Muscle of arm (tissue), 12 donors: ENCODE data around the gene RNF182. TPM values are rescaled to one million over a fixed set of nuclear protein-coding genes. Genes with fewer than 3 reads are reported as not detected.
"Not testable (repeated sequence)": the region's sequence is repeated elsewhere in the genome, so short reads cannot be mapped to it uniquely, and the experiment has no call there.

ENCODE experiments used
- DNase-seq: peaks from one replicate; pipeline ENCODE4 v3.0.0-alpha.2; 2013
- polyA plus RNA-seq, 12 donors: library from polyadenylated mRNA; unstranded; fragments of 120-200 nt; gene quantifications; one replicate each; pipeline ENCODE4 v1.2.1, GENCODE V29; 2013; ENCODE audit not compliant: insufficient read length in 12 of 12

The RNF182 gene
- polyA plus RNA-seq, 12 donors, result 0.67 to 3.7 (median 1.5) TPM; not detected in 2

DNA sequence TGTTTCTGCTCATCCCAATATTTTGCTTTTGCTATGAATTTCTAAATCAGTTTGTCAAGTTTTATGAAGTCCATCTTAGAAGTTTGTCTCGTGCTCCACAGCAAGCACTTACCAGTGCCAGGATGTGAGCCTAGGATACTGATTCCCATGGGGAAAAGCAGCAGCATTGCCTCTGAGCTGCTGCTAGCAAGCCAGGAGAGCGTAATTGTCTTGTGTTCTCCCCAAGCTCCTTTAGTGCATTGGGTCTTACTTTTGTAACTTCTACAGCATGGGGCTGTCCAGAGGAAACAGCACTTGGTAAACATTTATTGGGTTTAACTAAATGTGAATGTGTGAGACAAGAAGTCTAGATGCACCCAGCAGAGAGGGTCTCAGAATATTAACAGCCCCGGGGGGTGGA, 76.1 kb downstream of the RNF182 start:
- DNase-seq, result no peak

DNA sequence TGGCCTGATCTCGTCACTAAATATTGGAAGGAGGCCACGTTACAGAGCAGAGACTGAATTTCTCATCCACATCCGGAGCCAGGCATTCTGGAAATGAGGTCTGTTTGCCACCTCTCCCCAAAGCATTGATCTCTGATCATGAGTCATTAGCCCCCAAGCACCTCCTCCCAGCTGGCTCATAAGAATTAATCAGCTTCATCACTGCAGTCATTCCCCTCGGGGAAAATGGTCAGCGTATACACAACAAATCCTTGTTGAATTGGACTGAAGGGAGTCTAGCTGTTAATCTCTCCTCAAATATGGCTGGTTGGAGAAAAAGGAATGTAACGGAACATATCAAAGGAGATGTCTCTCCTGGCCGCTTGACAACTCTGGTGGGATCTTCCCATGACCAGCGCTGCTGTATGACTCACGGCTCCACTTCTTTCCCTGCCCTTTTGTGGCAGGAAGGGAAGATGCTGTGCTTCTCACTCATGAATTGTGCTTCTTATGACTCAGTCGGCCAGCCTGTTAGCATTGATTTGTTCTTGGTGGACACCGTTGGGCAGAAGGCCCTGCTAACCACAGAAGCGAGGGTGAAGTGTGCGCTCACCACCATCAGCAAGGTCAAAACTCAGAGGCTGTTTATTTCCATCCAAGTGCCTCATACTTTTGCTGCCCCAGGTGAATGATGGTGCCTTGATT, 76.7 kb downstream of the RNF182 start:
- no peak for DNase-seq

DNA sequence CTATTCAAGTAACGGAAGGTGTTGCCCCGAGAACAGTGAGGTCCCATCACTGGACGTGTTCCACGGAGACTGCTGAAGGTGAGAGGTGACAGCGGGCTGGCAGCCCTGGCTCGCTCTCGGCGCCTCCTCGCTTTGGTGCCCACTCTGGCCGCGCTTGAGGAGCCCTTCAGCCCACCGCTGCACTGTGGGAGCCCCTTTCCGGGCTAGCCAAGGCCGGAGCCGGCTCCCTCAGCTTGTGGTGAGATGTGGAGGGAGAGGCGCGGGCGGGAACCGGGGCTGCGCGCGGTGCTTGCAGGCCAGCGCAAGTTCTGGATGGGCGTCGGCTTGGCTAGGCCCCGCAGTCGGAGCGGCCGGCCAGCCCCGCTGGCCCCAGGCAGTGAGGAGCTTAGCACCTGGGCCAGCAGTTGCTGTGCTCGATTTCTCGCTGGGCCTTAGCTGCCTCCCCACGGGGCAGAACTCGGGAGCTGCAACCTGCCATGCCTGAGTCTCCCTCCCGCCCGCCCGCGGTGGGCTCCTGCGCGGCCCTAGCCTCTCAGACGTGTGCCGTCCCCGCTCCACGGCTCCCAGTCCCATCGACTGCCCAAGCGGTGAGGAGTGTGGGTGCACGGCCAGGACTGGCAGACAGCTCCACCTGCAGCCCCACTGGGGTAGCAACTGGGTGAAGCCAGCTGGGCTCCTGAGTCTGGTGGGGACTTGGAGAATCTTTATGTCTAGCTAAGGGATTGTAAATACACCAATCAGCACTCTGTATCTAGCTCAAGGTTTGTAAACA, 77.6 kb downstream of the RNF182 start:
- DNase-seq, result no peak

DNA sequence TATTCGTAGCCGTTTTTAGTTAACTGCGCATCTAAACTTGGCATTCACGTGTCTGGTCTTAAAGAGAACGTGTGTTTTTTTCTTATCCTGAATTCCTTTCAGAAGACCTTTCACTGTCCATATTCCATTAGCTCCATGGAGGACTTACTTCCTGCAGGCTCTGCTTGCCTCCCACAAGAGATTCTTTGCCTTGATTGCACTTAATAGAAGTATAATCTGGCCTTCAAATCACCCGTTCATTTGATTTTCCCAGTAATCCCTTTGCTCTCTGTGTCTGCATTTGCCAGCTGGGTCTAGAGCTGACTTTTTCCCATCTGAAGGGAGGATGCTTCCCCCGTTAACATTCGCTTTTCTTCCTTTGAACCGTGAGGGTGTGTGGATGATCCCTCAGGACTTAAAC, 79.5 kb downstream of the RNF182 start:
- no peak for DNase-seq

DNA sequence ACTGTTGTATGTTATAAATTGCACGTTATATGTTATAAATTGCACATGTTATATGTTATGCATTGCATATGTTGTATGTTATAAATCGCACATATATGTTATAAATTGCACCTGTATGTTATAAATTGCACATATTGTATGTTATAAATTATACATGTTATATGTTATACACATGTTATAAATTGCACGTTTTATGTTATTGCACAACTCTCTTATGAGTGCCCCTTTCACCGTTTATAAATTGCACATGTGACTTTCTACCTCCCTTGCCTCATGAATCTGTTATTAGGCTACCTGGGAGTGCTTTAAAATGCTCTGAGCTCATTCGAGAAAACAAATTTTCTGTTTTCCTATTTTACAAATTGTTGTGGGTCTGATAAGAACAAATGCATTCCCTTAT, 84.1 kb downstream of the RNF182 start:
- DNase-seq, result no peak

DNA sequence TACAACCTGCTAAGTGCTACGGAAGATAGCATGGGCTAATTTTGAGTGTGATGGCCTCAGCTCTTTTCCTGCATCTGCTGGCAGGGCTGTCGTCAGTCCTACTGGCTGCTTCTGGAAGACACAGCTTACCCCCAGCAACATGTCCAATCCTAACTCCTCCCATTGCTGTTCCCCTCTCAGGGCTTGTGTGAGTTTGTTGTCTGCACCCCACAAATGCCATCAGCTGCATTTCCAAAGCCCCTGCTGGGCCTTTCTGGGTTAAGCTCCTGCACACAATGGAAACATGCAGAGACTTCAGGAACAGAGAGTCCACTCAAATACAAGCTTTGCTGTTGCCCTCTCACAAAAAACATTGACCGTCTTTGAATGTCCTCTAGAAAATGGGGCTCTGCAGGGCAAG, 84.7 kb downstream of the RNF182 start:
- DNase-seq, result no peak

DNA sequence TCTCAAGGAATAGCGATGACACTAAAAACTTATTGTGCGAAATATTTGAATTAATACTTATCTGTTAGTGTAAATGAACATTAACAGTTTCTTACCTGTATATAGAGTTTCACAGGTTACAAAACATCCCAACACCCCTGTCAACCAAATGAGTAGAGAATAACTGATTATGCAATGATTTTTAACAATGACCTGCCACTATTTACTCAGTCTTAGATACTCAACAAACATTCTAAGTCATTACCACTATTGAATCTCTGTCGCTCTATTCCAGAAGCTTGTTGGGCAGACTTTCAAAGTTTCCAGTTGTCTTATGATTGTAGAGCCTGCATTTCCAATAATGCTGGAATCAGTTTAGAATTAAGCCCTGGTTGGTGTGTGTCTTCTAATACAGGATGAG, 85.5 kb downstream of the RNF182 start:
- DNase-seq, result no peak

DNA sequence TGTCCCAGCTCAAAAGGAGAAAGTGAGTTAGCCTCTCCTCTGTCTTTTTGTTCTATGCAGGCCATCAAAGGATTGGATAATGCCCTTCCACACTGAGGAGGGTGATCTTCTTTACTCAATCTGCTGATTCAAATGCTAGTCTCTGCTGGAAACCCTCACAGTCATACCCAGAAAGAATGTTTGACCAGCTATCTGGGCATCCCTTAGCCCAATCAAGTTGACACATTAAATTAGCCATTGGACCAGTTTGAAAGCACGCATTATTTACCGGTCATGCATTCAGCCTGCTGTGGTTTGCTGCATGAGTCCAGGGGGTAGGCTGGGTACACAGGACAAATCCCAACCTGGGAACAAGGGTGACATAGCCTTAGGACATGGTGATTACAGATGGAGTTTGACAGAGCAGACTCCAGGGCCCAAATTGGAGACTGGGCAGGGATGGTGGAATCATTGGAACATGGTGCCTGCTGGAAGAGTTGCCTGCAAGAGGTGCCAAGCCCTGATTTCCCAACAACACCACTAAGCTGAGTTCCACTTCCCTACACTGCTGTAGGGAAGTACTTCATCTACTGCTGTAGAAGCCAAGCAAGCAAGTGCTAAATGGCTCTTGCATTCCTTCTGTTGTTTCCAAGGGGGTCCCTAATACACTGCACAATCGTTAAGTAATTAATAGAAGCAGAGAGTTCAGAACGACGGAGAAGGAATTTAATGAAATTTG, 87.7 kb downstream of the RNF182 start:
- no peak for DNase-seq

DNA sequence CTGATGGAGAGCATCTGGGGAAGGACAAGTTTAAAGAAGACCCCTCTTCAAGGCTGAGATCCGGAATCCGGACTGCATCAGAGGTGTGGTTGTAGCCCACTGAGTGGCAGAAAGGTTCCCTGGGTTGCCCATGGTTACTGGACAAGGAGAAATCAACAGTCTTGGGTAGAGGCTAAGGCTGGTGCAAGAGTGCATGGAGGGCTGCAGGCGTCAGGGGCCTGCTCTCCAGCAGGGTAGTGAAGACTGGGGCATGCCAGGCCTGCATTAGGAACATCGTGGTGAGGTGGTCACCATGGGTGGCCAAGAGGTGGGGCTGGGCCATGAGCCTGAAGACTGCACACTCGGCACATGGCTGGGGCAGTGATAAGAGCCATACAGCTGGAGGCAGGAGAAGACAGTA, 91.2 kb downstream of the RNF182 start:
- DNase-seq, result no peak

DNA sequence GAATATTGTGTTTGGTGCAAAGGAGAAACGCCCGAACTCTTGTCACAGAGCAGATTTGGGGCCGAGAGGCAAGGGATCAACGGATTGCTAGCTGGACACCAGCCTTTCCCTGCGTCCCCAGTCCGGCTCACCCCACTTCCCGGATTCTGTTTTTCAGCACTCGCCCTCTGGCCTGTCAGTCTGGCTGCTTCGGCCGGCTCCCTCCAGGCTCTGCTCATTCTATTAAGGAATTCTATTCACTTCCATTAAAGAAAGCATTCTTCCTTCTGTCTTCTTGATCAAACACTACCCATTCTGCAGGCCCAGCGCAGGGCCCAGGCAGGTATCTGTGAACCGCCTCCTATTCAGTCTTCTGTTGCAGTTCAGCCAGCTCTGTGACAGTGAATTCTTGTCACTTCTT, 91.7 kb downstream of the RNF182 start:
- DNase-seq, result no peak

DNA sequence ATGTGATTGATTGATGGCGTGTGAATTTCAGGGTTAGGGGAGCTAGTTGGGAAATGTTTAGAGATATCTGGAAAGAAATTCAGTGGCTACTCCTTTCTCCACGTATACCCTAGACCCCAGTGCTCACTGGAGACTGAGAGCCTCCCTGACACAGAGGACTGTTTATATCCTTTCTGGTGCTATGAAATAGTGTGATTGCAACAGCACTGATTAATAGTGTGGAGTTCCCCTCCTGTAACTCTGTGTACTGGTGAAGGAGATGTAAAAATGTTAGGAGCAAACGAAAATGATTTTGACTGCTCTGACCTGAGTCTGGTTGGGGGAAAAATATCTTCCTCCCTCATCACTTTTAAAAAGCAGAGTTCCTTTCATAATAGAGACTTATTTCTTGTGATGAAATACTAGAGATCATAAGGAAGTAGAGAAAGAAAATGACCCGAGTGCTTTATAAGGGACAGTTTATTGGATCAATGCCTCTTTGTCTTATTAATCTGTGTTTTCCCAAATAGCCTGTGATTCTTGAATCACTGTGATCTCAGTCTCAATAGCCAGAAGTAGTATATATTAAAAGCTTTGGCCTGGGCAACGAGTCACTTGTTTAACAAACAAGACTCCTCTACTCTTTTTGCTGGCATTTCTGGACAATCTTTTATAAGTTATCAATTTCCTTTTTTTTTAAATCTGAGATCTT, 92.3 kb downstream of the RNF182 start:
- no peak for DNase-seq

DNA sequence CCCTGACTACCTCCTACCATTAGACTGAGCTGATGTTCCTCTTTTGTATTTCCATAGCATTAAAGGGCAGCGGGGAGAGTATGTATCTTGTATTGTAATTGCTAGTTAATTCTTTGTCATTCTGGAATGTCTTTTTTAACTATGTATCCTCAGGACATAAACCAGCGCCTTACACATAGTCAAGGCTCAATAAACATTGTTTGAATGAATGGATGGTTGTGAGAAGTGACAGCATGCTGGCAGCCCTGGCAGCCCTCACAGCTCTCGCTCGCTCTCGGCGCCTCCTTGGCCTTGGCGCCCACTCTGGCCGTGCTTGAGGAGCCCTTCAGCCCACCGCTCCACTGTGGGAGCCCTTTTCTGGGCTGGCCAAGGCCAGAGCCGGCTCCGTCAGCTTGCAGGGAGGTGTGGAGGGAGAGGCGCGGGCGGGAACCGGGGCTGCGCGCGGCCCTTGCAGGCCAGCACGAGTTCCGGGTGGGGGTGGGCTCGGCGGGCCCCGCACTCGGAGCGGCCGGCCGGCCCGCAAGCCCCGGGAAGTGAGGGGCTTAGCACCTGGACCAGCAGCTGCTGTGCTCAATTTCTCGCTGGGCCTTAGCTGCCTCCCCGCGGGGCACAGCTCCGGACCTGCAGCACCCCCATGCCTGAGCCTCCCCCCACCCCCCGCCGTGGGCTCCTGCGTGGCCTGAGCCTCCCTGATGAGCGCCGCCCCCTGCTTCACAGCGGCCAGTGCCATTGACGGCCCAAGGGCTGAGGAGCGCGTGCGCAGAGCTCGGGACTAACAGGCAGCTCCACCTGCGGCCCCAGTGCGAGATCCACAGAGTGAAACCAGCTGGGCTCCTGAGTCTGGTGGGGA, 93.1 kb downstream of the RNF182 start:
- DNase-seq, result no peak

DNA sequence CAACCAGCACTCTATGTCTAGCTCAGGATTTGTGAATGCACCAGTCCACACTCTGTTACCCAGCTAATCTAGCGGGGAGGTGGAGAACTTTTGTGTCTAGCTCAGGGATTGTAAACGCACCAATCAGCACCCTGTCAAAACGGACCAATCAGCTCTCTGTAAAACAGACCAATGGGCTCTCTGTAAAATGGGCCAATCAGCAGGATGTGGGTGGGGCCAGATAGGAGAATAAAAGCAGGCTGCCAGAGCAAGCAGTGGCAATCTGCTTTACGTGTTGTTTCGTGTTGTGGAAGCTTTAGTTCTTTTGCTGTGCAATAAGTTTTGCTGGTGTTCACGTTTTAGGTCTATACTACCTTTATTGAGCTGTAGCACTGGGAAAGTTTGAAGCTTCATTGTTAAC, 93.8 kb downstream of the RNF182 start:
- not testable (repeated sequence) for DNase-seq

DNA sequence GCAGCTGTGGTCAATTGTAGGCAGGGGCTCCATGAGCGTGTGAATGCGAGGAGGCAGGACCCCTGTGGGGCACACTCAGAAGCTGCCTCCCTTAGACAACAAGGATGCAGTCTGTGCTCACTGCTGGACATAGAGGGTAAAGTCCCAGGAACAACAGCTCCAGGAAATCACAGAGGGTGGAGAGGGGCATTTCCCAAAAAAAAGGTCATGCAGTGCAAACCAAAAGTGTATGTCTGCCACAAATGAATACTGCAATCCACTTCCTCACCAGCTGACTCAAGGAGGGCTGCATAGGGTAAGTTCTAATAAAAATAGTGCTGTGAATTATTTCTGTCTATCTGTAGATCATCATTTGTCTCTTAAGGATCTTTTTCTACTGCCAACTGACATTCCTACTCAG, 95.8 kb downstream of the RNF182 start:
- DNase-seq, result no peak

DNA sequence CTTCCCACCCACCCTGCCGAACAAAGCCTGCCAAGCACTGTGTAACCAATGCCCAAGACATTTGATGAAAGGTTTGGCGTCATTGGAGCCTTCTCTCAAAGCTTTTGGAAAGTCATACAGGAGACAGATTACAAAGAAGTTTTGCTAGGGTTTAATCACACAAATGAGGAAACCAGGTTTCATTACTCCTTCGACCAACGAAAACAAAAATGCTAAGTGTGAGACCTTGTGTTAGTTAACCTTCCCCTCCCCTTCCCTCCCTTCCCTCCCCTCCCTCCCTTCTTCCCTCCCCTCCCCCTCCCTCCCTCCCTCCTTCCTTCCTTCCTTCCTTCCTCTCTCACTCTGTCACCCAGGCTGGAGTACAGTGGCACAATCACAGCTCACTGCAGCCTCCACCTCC, 96.7 kb downstream of the RNF182 start:
- no peak for DNase-seq

DNA sequence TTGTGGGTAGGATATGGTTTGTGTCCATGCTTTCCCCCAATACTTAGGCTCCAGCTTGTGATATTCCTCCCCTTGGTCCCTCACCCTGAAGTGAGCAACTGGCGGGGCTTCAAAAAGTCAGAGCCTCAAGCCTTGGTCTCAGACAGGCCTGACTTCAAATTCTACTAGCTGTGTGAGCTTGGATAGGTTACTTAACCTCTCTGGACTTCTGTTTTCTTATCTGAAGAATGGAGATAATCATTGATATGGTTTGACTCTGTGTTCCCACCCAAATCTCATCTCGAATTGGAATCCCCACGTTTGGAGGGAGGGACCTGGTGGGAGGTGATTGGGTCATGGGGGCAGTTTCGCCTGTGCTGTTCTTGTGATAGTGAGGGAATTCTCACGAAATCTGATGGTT, 97.9 kb downstream of the RNF182 start:
- no peak for DNase-seq

DNA sequence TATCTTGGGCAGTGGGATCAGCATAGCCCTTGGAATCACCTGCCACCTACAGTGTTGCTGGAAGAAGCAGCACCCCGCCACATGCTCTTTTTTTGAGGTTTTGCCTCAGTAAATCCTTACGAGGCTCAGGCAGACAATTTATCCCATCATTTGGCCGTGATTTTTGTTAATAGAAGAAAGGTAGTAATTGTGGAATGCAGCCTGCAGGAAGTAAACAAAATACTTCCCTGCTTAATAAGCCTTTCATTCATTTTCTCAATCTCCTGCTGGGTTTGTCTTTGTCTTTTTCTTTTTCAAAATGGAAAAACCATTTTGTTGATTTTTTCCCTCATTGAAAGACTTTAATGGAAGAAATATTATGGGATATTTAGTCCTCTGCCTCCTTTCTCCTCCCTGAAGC, 99.1 kb downstream of the RNF182 start:
- no peak for DNase-seq

DNA sequence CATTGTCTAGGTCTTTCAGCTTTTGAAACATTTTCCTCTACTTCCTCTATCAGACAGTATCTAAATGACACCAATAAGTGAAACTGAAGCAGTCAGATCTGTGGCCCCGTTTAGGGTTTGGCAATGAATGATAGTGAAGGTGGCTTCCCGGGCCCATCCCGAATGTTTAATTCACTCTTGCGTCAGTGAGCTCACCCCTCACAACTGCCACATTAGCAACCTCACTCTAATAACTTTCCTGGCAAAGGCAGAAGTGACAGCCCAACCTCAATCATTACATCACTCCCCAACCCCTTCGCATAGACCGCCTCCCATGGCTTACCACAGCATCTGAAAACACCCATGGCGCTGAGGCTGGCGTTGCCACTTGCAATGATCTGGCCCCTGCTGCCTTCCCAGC, 100.4 kb downstream of the RNF182 start:
- DNase-seq, result no peak

DNA sequence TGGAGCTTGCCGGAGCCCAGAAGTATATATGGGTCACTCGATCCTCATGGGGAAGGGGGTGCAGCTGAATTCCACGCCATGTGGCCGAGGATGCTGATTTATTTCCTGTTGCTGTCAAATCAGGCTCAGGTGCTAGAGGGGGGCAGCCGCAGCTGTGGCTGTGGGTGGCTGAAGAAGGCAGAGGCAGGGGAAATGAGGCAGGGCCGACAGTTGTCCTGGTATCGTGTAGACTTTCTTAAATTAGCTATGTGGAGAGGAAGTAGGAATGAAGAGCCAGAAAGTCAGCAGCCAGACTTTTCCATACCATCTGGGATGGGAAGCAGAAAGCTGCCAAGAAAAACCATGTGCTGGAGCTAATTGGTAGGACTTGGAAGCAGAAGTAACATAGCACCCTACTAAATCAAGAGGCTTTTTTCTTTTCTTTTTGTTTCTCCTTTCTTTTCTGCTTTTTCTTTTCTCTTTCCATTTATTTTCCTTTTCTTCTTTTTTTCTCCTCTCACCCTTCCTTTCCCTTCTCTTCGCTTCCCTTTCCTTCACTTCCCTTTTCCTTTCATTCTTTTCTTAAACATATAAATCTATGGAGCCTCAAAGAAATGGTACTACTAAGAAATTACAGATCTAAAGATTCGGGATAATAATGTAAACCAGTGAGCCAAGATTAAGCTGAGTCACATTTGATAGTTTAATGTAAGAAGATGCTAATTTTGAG, 102.2 kb downstream of the RNF182 start:
- peak; percentile 28 for DNase-seq

DNA sequence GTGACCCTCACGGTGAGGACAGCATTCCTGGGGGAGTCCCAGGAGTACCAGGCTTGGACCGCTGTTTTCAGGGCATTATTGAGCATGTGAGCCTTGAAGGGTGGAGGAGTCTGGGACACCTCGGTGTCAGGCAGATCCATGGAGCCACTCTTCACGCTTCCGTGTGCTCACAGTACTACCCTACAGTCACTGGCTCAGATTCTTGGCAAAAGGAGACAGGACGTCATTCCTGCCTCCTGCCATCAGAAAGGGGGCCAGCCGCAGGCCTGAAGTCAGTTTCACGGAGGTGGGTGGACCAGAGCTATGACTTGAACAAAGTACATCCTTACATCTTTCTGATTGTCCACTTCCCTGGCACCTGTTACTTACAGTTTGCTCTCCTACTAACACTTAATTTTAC, 103.9 kb downstream of the RNF182 start:
- DNase-seq, result no peak

DNA sequence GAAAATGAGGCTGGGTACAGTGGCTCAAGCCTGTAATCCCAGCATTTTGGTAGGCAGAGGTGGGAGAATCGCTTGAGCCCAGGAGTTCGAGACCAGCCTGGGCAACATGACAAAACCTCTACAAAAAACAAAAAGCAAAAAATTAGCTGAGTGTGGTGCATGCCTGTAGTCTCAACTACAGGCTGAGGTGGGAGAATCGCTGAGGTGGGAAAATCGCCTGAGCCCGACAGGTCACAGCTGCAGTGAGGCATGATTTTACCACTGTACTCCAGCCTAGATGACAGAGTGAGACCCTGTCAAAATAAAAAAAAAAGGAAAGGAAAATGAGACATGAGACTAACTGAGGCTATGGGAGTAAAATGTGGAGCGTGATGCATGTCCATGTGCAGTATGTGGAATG, 104.9 kb downstream of the RNF182 start:
- DNase-seq, result no peak
